GM12874 (cell line): ENCODE measurements around the gene ADAM29.

Experiments
- CTCF ChIP-seq: IDR thresholded peaks from 2 replicates; pipeline ENCODE4 v1.5.1; 2011; ENCODE audit warnings: low read depth, mild to moderate bottlenecking, control low read depth, low read length, moderate library complexity; ENCODE audit not compliant: insufficient read depth

The ADAM29 gene

GRCh38 chr4:174918058-174918457, at the start of gene ADAM29:
TSS of gene ADAM29 (plus strand) at chr4:174918358. CDS start at chr4:174975526, 57,168 bp downstream.
- no peak for TF ChIP-seq CTCF

GRCh38 chr4:174869339-174869738, 48.8 kb upstream of the ADAM29 start:
- TF ChIP-seq CTCF: no peak

GRCh38 chr4:174870311-174870710, 47.8 kb upstream of the ADAM29 start:
- TF ChIP-seq CTCF: no peak

GRCh38 chr4:174871407-174871806, 46.8 kb upstream of the ADAM29 start:
- no peak for TF ChIP-seq CTCF

GRCh38 chr4:174873931-174874330, 44.2 kb upstream of the ADAM29 start:
- peak; percentile 27; the same call in 1 of the 2 replicates for TF ChIP-seq CTCF

- no peak for TF ChIP-seq CTCF
Observed at GRCh38 chr4:174874898-174875297, 43.3 kb upstream of the ADAM29 start.

GRCh38 chr4:174880001-174880400, 38.2 kb upstream of the ADAM29 start:
- TF ChIP-seq CTCF: no peak
